GM12892 (cell line): Measurements from ENCODE around the gene GCSH.

Experiments used
- POLR2A ChIP-seq: IDR thresholded peaks from 2 replicates; pipeline ENCODE4 v1.6.1; 2011; ENCODE audit warnings: low read depth, low read length, control low read depth
- POLR2AphosphoS5 ChIP-seq: IDR thresholded peaks from 2 replicates; pipeline ENCODE4 v1.6.1; 2011; ENCODE audit warnings: low read depth, low read length, control low read depth
- TAF1 ChIP-seq: IDR thresholded peaks from 2 replicates; pipeline ENCODE4 v1.6.1; 2011; ENCODE audit warnings: low read depth, mild to moderate bottlenecking, control low read depth, low read length, borderline replicate concordance

GRCh38 chr16:81095953-81096714 lies at the start of gene GCSH:
- TF ChIP-seq POLR2AphosphoS5 (no peak), POLR2A (no peak), TAF1 (no peak)
